Neutrophil (primary cell): ENCODE measurements around the gene DMBT1.
"Not testable (repeated sequence)": the region's sequence is repeated elsewhere in the genome, so short reads cannot be mapped to it uniquely, and the experiment has no call there.

ENCODE experiments used
- H3K27ac ChIP-seq: fragments of 200-600 bp; sonication (generic); 2 replicates; pipeline ENCODE4 v1.5.1; 2016; ENCODE audit warnings: mild to moderate bottlenecking, moderate library complexity
- H3K27me3 ChIP-seq: fragments of 200-600 bp; sonication (generic); 2 replicates; pipeline ENCODE4 v1.6.0; 2016; ENCODE audit warnings: mild to moderate bottlenecking
- H3K36me3 ChIP-seq: fragments of 200-600 bp; sonication (generic); 2 replicates; pipeline ENCODE4 v1.5.1; 2017
- H3K4me1 ChIP-seq, 2 experiments: fragments of 200-600 bp in 1 of 2; sonication (generic) in 1 of 2; 1 replicate in 1 of 2; 2 replicates in 1 of 2; pipeline versions ENCODE4 v1.5.1 to v1.6.1; 2013 to 2016; ENCODE audit warnings: low read depth in 1 of 2, low read length in 1 of 2, mild to moderate bottlenecking in 1 of 2, moderate library complexity in 1 of 2; ENCODE audit not compliant: control insufficient read depth in 1 of 2, insufficient read depth in 1 of 2
- H3K4me3 ChIP-seq, 2 experiments: fragments of 200-600 bp in 1 of 2; sonication (generic) in 1 of 2; 1 replicate in 1 of 2; 2 replicates in 1 of 2; pipeline ENCODE4 v1.5.1; 2013 to 2016; ENCODE audit warnings: low read depth in 1 of 2, low read length in 1 of 2, mild to moderate bottlenecking in 1 of 2, moderate library complexity in 1 of 2
- H3K9me3 ChIP-seq: fragments of 200-600 bp; sonication (generic); 2 replicates; pipeline ENCODE4 v1.5.1; 2016
- TF ChIP-seq, protein P1 (sequence below): fragments of 200-600 bp; sonication (generic); IDR thresholded peaks from 2 replicates; pipeline ENCODE4 v1.5.1; 2016; ENCODE audit warnings: antibody characterized with exemption

The DMBT1 gene

DNA sequence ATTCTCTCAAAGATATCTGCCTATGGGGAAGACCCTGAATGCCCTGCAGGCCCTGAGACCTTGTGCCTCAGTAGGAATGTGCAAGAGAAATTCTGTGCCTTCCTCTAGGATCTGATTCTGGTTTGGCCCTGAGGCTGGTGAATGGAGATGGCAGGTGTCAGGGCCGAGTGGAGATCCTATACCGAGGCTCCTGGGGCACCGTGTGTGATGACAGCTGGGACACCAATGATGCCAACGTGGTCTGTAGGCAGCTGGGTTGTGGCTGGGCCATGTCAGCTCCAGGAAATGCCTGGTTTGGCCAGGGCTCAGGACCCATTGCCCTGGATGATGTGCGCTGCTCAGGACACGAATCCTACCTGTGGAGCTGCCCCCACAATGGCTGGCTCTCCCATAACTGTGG, 15.7 kb downstream of the DMBT1 start:
- Histone ChIP-seq H3K9me3 (no peaks in the 10 kb centered on the region), H3K36me3 (no peaks in the 10 kb centered on the region), H3K4me3 (no peak overlapping the region), H3K4me1 (no peaks in the 10 kb centered on the region), H3K27me3 (no peaks in the 10 kb centered on the region), H3K27ac (no peak overlapping the region)
- TF ChIP-seq, protein P1, sequence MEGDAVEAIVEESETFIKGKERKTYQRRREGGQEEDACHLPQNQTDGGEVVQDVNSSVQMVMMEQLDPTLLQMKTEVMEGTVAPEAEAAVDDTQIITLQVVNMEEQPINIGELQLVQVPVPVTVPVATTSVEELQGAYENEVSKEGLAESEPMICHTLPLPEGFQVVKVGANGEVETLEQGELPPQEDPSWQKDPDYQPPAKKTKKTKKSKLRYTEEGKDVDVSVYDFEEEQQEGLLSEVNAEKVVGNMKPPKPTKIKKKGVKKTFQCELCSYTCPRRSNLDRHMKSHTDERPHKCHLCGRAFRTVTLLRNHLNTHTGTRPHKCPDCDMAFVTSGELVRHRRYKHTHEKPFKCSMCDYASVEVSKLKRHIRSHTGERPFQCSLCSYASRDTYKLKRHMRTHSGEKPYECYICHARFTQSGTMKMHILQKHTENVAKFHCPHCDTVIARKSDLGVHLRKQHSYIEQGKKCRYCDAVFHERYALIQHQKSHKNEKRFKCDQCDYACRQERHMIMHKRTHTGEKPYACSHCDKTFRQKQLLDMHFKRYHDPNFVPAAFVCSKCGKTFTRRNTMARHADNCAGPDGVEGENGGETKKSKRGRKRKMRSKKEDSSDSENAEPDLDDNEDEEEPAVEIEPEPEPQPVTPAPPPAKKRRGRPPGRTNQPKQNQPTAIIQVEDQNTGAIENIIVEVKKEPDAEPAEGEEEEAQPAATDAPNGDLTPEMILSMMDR: no peak

DNA sequence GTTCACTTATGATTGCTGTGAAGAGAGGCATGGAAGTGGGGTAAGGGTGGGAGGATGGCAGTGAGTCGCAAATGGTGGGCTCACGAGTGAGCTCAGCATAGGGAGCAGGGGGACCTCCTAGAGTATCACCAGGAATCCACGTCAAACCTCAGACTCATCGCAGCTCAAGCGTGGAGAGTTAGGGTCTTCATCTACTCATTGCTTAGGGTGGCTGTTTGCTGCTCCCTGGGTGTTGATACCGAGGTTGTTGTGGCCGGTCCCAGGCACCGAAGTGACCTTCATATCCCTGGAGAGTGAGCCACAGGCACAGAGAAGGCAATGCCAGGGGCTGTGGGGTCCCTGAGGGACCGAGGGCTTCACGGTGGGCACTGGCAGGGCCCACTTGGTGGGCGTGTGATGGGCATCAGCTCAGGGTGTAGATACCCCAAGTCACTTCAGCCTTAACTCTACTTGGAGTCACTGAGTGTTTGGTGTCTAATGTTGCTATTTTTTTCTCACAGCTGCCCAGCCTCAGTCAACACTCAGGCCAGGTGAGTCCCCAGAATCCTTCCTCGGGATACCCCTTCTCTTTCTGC, 16.8 kb downstream of the DMBT1 start:
- Histone ChIP-seq H3K4me1 (no peaks in the 10 kb centered on the region), H3K4me3 (no peak overlapping the region), H3K9me3 (no peaks in the 10 kb centered on the region), H3K27ac (no peak overlapping the region), H3K36me3 (no peaks in the 10 kb centered on the region), H3K27me3 (no peaks in the 10 kb centered on the region)
- TF ChIP-seq, protein P1: no peak

DNA sequence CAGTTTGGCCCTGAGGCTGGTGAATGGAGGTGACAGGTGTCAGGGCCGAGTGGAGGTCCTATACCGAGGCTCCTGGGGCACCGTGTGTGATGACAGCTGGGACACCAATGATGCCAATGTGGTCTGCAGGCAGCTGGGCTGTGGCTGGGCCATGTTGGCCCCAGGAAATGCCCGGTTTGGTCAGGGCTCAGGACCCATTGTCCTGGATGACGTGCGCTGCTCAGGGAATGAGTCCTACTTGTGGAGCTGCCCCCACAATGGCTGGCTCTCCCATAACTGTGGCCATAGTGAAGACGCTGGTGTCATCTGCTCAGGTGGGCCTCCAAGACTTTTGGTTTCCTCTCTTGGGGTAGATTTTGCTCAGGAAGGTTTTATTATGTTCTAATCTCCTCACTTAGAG, 25.5 kb downstream of the DMBT1 start:
- H3K27me3 ChIP-seq, H3K27ac ChIP-seq, H3K36me3 ChIP-seq, H3K9me3 ChIP-seq, H3K4me1 ChIP-seq, H3K4me3 ChIP-seq: not testable (repeated sequence)

- Histone ChIP-seq H3K9me3 (no peaks in the 10 kb centered on the region), H3K36me3 (no peaks in the 10 kb centered on the region)
- TF ChIP-seq, protein P1: no peak
Measured at GRCh38 chr10:122587098-122587760, 26.7 kb downstream of the DMBT1 start.

DNA sequence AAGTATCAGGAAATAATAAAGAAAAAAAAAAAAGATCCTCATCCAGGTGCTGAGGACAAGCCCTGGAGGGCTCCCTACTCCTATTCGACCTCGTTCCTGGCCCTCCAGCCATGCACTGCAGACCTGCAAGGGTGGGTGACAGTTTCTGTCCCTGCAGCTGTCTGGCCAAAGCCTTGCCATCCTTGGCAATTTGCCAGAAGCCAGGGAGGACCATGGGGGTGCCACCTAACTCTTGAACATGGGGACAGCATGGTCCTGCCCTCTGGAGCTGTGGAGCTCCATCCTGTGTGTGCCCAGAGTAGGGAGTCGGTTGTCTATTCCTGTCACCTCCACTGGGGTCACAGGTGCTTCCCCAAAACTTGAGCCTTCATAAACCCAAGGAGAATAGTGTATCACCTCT, 27.8 kb downstream of the DMBT1 start:
- TF ChIP-seq, protein P1: no peak
- Histone ChIP-seq H3K4me1 (no peaks in the 10 kb centered on the region), H3K4me3 (no peak overlapping the region), H3K9me3 (no peaks in the 10 kb centered on the region), H3K27me3 (no peaks in the 10 kb centered on the region), H3K27ac (no peak overlapping the region), H3K36me3 (no peaks in the 10 kb centered on the region)

More at GRCh38 chr10:122587098-122587760, 26.7 kb downstream of the DMBT1 start:
- H3K4me3 ChIP-seq: no peak overlapping the region
- no peaks in the 10 kb centered on the region for H3K4me1 ChIP-seq
- H3K27ac ChIP-seq: no peak overlapping the region
- H3K27me3 ChIP-seq: no peaks in the 10 kb centered on the region

DNA sequence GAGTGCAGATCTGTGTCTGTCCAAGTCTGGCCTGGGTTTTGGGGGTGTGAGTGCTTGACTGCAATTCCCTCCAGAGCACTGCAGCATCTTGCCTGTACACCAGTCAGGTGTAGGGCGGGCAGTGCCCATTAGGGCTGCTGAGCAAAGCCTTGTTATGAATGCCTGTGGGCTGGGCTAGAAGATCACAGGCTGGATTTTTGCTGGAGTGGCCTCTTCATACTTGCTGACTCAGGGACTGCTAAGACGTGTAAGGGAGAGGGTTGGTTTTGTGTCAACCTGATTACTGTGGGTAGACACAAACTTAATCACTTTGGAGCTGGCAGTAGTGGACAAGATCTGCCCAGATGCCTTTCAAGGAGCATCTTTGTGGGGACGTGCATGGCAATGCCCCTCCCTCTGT, 29.6 kb downstream of the DMBT1 start:
- Histone ChIP-seq H3K27ac (no peak overlapping the region), H3K9me3 (no peaks in the 10 kb centered on the region), H3K4me3 (no peak overlapping the region), H3K36me3 (no peaks in the 10 kb centered on the region), H3K27me3 (no peaks in the 10 kb centered on the region), H3K4me1 (no peaks in the 10 kb centered on the region)
- TF ChIP-seq, protein P1: no peak
